Left kidney (tissue), 8 donors: Measurements from ENCODE around the gene LRIT2. TPM values are rescaled to one million over a fixed set of nuclear protein-coding genes. Genes with fewer than 3 reads are reported as not detected.

Source experiments
- DNase-seq: peaks from one replicate; pipeline ENCODE4 v3.0.0-alpha.2; 2013
- long read RNA-seq, 8 donors: transcript quantifications; one replicate each; lab custom pipeline, GENCODE V29; 2026
- polyA plus RNA-seq: library from polyadenylated mRNA; unstranded; fragments of 120-200 nt; gene quantifications from one replicate; pipeline ENCODE4 v1.2.1, GENCODE V29; 2013; ENCODE audit not compliant: insufficient read length

LRIT2 gene, protein sequence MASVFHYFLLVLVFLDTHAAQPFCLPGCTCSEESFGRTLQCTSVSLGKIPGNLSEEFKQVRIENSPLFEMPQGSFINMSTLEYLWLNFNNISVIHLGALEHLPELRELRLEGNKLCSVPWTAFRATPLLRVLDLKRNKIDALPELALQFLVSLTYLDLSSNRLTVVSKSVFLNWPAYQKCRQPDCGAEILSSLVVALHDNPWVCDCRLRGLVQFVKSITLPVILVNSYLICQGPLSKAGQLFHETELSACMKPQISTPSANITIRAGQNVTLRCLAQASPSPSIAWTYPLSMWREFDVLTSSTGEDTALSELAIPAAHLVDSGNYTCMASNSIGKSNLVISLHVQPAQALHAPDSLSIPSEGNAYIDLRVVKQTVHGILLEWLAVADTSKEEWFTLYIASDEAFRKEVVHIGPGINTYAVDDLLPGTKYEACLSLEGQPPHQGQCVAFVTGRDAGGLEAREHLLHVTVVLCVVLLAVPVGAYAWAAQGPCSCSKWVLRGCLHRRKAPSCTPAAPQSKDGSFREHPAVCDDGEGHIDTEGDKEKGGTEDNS
- not detected for polyA plus RNA-seq
- long read RNA-seq, donor 1, result 0 reads
- long read RNA-seq, donor 2, result 0 reads
- long read RNA-seq, donor 3, result 0 reads
- long read RNA-seq, donor 4, result 0 reads
- long read RNA-seq, donor 5, result 0 reads
- long read RNA-seq, donor 6, result 0 reads
- long read RNA-seq, donor 7, result 0 reads
- long read RNA-seq, donor 8, result 0 reads

DNA sequence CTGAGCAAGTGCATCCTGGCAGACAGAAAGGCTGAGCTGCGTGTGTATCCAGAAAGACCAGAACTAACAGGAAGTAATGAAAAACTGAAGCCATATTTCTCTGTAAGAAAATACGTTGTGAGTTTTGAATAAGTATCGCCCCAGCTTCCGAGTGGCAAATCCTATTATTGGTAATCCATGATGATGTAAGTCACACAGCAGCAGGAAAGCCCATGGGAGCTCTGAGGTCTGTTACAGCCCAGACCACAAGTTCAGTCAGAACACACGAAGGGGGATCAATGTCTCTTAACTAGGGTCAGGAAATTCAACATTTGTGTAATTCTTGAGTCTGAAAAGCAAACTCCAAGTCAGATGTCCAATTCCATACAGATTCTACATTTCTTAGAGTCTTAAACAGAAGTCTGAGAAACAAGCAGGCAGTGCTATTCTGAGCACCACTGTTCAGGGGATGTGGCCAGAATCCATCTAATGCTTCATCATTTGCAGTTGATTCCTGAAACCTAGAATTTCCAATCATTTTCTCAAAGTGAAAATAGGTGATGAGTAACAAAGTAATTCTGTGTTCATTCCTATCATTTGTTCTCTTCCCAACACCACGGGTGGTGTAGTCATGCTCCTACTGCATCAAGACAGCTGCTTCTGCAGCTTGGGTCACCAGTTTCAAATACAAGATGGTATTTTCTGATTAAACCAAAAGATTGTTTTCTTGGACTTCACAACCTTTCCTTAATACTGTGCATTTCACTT is at the start of gene LRIT2:
LRIT2 (minus strand) TSS at position 118 of the 747 bp plus-strand sequence; CDS start at position 94, 24 bp downstream.
- DNase-seq, result no peak

DNA sequence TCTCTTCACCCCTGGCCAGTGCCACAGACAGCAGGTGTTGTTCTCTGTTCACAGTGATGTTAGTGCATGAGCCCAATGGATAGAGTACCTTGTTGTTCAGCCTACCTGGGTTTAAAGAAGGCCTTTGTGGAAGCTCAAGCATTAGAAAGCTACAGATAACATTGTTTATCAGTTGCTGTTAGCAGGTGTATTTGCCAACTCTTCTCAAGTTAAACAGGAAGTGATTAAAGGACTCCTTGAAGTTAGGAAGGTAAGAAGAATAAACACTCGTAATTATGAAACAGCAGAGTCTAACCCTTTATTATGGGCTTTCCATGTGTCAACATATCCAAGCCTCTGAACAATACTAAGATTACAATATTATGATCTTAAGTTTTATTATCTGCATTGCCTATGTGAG is 45.4 kb upstream of the LRIT2 start:
- DNase-seq, result no peak

DNA sequence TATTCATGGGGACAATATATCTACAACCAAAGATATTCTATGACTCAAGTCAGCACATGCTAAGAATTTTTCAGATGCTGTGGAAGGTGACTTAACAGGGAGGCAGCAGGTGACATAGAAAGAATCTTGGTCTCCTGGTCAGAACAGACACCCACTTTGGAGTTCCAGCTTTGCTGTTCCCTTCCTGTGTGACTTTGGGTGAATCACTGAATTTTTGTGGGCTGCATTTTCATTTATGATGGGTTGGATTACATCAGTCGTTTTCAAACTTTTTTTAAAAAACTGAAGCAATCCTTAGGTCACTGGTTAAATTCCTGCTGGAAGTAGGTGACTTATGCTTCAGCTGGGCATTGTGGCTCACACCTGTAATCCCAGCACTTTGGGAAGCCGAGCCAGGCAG is 44.4 kb upstream of the LRIT2 start:
- no peak for DNase-seq

DNA sequence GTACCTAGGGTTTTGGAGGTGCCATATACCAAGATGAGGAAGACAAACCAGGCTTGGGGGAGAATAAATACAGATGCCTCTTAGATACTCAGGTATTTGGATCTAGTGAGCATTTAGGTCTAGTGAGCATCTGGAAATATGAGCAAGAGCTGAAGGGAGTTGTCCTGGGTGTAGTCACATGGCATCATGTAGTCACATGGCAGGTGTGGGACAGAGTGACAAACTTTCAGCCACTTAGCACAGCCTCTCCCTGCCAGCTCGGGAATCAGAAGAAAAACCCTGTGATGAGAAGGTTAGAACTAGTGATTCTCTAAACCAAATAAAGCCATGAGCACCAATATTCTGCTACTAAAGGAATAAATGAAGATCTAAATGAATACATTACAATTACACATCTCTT is 43.8 kb upstream of the LRIT2 start:
- DNase-seq, result no peak

DNA sequence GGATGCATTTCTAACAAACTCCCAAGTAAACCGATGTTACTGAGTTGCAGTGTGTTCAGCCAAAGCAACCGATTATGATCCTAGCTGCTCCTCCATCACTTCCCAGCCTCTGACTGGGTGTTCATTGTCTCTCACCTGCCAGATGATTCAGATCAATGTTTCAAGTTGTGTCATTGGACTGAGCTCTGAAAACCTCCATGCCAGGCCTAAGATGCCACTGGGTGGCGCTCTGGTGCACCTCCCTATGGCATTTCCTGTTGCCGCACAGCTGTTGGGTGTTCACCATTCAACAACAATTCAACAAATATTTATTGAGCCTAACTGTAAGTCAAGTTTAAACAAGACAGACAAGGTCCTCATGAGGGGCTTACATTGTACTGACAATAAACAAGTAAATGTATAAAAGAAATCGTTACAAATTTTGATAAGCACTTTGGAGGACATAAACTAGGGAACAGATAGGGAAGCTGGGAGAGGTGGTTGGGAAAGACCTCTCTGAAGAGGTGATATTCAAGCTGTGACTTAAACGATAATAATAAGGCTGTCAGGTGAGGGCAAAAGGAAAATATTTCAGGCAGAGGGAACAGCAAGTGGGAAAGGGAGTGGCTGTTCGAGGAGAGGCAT is 42.3 kb upstream of the LRIT2 start:
- DNase-seq, result no peak

DNA sequence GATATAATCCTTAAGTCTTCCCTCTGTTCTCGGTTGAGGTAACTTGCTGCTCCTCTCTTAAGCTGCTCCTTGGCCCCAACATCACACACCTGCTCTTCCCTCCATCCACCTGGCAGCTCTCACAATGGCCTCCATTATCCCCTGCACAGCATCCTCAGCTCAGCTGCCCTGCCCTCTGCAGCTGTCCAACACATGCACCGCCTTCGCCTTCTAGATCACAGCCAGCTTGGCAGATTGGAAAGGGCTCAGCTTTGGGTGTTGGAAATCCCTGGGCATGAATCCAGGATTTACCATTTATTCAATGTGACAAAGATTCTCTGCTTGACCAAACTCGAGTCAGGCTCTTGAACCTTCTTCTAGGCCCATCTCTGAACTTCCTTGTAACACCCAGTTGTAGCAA is 40.1 kb upstream of the LRIT2 start:
- no peak for DNase-seq

DNA sequence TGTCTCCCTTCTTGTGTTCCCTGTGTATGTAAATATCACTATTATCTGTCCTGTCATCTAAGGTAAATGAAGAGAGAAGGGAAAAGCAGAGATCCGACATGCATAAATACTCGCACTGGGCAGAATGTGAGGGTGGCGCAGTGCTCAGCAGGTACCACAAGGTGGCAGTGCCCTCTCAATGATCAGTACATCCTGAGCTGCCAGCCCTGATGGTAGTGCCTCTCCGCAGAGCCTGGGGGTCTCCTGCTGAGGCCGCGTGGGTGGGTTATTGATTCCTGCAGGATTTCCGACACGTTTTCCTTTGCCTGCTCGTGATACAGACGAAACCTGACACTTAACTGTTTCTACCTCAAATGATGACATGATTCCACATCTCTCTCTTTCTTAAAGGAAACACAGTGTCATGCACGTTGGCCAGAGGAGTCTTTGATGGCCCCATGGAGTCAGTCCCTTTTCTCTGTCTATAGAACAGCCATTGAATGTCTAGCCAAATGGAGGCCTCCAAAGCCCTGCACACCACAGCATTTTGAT is 39.3 kb upstream of the LRIT2 start:
- DNase-seq, result peak; percentile 29

DNA sequence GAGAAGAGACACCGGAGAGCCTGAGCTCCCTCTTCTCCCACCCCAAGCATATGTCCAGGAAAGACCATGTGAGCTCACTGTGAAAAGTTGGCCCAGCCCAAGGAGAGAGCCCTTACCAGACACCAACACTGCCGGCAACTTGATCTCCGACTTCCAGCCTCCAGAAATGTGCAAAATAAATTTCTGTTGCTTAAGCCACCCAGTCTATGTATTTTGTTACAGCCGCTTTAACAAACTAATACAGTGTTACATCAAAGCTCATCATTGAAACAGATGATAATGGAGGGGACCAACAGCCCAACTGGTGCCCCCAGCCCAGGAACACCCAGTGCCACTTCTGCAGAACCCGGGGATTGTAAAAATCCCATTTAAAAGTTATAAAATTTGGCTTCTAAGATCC is 38.4 kb upstream of the LRIT2 start:
- no peak for DNase-seq

DNA sequence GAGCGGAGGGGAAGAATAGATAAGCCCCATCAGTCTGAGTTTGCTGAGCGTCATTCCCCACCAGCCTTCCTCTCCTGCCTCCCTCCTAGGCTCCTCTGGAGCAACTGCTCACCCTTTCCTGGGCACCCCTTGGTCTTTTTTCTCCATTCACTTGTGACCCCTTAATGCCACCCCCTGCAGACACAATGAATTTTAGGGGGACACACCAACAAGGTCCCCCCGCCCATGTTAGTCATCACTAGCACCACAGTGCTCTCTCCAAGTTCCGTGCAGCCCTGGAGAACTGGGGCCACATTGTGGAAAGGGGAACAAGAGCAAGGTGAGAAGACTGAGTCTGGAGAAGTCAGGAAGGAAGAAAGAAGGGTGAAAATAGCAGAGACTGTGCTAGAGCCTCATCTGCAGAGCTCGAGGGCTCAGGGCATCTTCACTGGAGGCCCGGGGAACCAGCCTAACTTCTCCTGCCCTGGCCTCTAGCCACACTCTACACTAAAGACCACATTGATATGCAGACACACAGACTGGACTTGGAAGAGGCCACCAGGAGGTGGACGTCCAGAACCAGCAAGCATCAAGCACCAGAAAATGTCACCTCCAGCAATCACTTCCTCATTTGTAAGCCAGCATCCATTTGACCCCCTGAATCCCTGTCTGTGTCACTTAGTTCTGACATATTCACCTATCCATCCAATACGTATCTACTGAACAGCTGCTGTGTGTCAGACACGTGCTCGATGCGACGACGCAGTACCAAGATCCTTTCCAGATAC is 37.0 kb upstream of the LRIT2 start:
- no peak for DNase-seq

DNA sequence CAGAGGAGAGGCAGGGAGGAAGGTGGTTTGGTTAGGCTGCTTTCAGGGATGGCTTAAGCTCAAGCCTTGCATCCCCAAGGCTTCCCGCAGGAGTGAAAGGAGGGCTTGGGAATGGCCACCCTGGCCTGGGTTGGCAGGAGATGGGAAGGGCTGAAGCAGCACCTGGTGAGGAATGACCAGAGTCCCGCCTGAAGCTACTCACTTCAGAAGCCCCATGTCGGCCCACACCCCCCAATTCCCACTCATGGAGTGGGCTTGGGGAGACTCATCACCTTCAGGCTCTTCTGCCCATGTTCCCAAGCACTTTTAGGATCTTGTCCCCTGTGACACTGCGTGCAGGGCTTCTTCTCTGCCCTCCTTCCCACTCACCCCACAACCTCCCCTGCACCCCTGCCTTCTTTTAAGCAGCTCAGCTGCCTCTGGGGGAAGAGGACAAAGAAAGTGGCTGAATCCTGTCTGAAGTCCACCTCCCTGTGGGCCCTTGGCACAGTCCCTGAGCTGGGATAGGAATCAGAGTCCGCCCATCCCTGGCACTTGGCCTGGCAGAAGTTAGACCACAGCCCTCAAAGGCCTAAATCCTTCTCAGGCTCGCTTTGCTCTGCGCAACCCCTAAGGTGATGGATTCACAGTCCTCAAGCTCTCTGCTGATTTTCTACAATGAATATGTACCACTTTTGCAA is 36.0 kb upstream of the LRIT2 start:
- DNase-seq, result no peak

DNA sequence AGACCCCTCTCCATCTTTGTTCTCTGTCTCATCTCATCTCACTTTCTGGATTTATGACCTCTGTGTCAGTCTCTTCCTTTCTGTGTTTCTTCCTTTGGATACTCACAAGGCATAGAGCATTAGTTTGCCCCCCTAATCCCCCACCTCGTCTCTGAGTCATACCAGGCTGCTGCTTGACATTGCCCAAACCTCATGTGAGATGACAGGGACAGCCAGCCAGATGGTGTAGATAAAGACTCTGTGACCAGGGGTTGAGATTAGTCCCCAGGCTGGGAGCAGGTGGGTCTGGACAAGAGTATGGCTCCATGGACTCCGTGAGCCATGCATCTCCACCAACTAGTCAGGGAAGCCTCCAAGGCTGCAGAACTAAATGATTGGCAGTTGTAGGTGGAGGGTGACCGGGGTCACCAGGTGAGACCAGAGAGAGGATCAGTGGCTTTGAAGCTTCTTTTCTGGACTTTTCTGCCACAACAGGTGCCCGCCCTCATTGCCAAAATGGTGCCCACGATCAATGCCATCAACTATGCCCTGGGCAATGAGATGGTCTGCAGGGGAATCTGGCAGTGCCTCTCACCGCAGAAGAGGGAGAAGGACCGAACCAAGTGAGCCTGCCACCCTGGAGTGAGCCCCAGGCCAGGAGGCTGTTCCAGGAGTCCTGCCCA is 32.8 kb upstream of the LRIT2 start:
- no peak for DNase-seq

DNA sequence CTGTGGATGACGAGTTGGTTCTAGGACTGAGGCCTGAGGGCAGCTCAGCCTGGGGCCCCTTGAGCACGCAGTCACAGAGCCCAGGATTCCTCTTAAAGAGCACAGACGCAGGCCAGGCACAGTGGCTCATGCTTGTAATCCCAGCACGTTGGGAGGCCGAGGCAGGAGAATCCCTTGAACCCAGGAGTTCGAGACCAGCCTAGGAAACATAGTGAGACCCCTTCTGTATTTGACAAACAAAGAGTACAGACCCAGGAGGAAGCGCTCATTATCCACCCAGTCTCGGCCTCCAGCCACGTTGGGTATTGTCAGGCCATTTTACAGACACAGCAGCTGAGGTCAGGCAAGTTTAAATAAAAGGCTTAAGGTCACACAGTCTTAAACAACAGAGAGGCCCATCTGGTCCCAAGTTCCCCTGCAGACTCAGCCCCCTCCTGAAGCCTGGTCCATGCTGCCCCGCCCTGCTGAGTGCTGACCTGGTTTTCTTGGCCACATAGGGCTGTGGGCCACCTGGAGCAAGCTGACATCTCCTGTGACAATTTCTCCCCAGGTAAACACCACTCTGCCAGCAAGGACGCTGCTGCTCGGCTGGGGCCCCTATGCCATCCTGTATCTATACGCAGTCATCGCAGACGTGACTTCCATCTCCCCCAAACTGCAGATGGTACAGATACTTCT is 32.1 kb upstream of the LRIT2 start:
- no peak for DNase-seq

DNA sequence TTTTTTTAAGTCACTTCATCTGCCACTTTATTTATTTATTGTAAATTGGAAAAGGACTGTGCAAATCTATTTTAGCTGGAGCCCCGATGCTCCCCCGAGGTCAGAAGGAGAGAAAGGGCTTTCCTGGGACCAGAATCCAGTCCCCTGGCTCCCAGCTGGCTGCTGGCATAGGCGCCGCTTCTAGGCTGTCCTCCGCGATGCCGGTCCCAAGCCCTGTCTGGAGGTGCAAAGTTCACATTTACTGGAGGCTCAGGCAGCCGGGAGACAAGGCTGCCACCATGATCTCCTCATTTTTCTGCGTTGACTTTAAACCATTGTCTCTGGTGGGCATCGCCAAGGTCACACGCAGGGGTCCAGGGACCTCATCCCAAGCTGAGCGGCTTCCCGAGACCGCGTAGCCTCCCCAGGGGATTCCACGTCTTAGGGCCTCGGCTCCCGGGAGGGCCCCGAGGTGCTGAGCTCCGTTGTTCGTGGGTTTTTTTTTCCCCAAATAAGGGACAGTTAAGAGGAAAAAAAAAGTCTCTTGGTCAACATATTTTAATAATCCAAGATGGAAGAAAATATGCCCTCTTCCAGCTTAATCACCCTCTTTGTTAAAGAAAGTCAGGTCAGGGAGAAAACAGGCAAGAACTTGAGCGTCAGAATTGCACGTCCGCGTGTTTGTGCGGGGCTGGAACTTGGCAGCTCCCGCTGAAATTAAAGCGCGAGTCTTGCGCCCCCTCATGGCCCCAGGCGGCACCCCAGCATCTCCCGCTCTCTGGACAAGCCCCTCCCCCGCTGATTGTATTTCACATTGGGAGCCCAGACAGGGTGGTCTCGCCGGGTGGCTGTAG is 31.4 kb upstream of the LRIT2 start:
- DNase-seq, result peak; percentile 25

DNA sequence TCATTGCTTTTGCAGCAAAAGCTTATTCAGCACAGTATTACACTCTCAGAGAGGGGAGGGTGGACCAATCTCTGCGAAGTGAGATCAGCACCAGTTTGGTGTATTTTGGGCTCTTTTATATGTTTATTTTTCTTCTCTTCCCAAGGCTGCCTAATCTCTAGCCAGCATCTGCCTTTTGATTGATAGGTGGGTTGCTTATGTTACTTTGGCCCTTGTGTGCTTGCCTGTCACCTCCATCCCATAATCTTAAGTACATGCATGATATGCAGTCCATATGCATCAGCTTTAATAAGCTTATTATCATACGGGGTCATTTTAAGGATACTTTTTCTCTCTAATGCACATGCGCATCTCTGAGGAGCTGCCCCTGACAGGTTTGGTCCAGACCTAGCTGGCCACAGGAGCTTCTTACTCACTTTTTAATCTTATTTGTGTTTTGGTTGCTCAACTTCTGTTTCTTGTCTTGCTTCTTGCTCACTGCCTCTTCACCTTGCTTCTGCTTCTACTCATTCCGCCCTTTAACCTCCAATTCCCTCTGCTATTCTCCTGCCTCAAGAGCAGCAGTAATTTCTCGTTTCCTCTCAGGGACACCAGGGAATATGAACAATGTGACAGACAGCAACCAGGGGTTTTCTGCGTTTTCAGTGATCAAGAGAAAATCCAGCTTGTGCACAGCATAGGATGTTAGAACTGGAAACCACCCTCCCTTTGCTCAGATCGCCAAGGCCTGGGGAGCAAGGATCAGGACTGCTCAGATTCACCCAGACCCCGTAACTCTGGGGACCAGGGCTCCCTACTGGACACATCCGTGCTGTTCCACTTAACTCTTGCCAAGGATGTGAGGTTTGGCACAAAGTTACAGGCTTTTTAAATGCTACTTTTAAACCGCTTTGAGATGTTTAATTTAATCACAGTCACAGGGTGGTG is 29.5 kb upstream of the LRIT2 start:
- DNase-seq, result no peak

DNA sequence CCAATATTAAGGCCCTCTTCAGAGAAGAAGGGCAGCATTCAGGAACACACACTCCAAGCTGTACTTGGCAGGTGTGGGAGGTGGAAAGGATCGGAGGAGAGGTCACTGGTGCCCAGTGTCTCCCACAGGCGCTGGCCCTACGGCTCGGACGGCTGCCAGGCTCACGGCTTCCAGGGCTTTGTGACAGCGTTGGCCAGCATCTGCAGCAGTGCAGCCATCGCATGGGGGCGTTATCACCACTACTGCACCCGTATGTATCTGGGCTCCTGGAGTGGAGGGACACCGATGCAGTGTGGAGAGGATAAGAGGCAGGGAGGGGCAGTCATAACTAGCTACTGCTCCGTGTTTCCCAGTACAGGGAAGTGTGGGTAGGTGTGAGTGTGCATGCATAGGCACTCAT is 23.4 kb upstream of the LRIT2 start:
- no peak for DNase-seq

DNA sequence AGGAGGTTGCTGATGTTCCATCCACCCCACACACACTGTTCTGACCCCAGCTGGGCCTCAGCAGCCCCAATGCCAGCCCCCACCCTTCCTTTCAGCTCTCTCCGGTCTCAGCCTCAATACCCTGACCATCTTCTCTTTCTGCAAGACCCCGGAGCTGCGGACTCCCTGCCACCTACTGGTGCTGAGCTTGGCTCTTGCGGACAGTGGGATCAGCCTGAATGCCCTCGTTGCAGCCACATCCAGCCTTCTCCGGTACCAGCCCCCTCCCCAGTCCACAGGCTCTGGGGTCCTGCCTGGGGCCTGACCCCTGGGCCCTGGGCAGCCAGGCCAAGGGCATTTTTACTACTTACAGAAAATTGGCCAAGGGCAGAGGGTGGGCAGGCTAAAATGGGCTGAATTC is 22.2 kb upstream of the LRIT2 start:
- DNase-seq, result no peak

DNA sequence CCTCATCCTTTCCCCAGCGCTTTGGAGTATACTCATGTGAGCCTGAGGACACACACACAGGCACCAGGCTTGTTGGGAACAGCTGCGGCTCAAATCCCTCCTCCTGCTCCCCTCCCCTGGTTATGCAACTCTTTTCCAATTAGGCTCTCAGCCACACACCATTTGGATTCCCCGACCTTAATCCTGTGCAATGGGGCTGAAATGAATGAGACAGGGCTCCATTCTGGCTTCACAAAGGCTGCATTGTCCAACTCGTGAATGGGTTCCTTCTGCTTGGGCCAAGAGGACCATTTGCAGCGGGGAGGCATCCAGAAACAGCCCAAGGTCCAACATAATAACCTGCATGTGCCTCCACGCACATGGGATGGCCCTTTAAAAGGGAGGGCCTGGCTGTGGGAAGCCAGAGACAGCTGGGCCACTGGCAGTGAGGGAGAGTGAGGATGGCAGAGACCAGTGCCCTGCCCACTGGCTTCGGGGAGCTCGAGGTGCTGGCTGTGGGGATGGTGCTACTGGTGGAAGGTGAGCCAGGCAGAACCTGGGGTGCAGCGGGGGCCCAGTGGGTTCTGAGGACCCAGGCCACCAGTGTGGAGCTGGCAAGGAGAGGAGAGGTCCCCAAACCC is 19.4 kb upstream of the LRIT2 start, which contains the start of gene RGR:
RGR (plus strand) TSS at position 403 of the 620 bp plus-strand sequence; CDS start at position 441, 38 bp downstream.
- DNase-seq, result no peak
